K562 (cell line): ENCODE measurements around the gene RPTOR. TPM values are rescaled to one million over a fixed set of nuclear protein-coding genes. Genes with fewer than 3 reads are reported as not detected.

Source experiments
- ATAC-seq: fragments of 200-7000 bp; cut with Tn5 transposase; 3 replicates; pipeline ENCODE4 v1.9.1; 2020; ENCODE audit warnings: moderate library complexity
- BruUV-seq: library from RNA; stranded (reverse); fragments of 400-500 nt; replicated peaks from 2 replicates; lab custom pipeline; 2021; lab: Mats Ljungman, UMichigan
- CTCF ChIA-PET: fragments of 300-600 bp; formaldehyde crosslinking; extraction: SDS; loops from one replicate; lab custom pipeline; 2021; ENCODE audit warnings: low intra/inter-chr PET ratio; lab: Yijun Ruan, JAX
- POLR2A ChIA-PET: fragments of 300-600, 350-650 bp; sonication (Branson Sonifier 250); formaldehyde crosslinking; extraction: SDS; loops from one replicate; lab custom pipeline; 2021; ENCODE audit warnings: antibody characterized with exemption, inconsistent platforms; lab: Yijun Ruan, JAX
- DNase-seq, 4 experiments: peaks; one replicate each; pipeline versions ENCODE4 v3.0.0 to v3.0.0-alpha.2; 2011 to 2018; ENCODE audit warnings: low spot score in 3 of 4, mixed read lengths in 3 of 4; ENCODE audit errors: extremely low read depth in 1 of 4
- FAIRE-seq: peaks from 2 replicates; lab custom pipeline; 2011; peaks lifted over from hg19 to GRCh38; lab: Jason Lieb, UNC
- H2AFZ ChIP-seq: 2 replicates; pipeline ENCODE4 v1.6.0; 2011; ENCODE audit warnings: low read depth, low read length, control low read depth, inconsistent platforms
- H3K27ac ChIP-seq: fragments of 200-600 bp; 3 replicates; pipeline ENCODE4 v1.8.0; 2011; ENCODE audit warnings: low read depth, mild to moderate bottlenecking, control low read depth, inconsistent platforms, low read length, moderate library complexity, mixed read lengths; ENCODE audit errors: extremely low read depth
- H3K27me3 ChIP-seq, 2 experiments: fragments of 300-600 bp in 1 of 2; 2 replicates in 1 of 2; 3 replicates in 1 of 2; pipeline versions ENCODE4 v1.6.0 to v1.8.0; 2011; ENCODE audit warnings: inconsistent platforms in 2 of 2, low read length in 2 of 2, mild to moderate bottlenecking in 1 of 2, mixed read lengths in 1 of 2, moderate library complexity in 1 of 2; ENCODE audit not compliant: control insufficient read depth in 2 of 2, insufficient read depth in 2 of 2
- H3K36me3 ChIP-seq: fragments of 300-600 bp; 3 replicates; pipeline ENCODE4 v1.8.0; 2011; ENCODE audit warnings: mild to moderate bottlenecking, low read length, inconsistent platforms; ENCODE audit not compliant: control insufficient read depth, insufficient read depth
- H3K4me1 ChIP-seq, 2 experiments: fragments of 200-600 bp in 1 of 2; replicated peaks in 1 of 2; 2 replicates in 1 of 2; 3 replicates in 1 of 2; pipeline versions ENCODE4 v1.5.1 to v1.8.0; 2011; ENCODE audit warnings: inconsistent platforms in 2 of 2, low read length in 2 of 2, mild to moderate bottlenecking in 1 of 2, mixed read lengths in 1 of 2, moderate library complexity in 1 of 2; ENCODE audit not compliant: control insufficient read depth in 2 of 2, insufficient read depth in 2 of 2
- H3K4me2 ChIP-seq: 2 replicates; pipeline ENCODE4 v1.6.1; 2011; ENCODE audit warnings: low read length, control low read depth, inconsistent platforms, mixed read lengths; ENCODE audit not compliant: insufficient read depth
- H3K4me3 ChIP-seq: fragments of 200-600 bp; sonication (generic), shearing (Covaris generic); 2 replicates; pipeline ENCODE4 v1.5.1; 2016; ENCODE audit warnings: control low read depth, inconsistent platforms
- H3K79me2 ChIP-seq: fragments of 200-600 bp; 3 replicates; pipeline ENCODE4 v1.8.0; 2011; ENCODE audit warnings: low read length, inconsistent platforms; ENCODE audit not compliant: control insufficient read depth, insufficient read depth
- H3K9ac ChIP-seq, 2 experiments: 2 replicates each; pipeline versions ENCODE4 v1.6.0 to v1.6.1; 2011; ENCODE audit warnings: low read depth in 2 of 2, low read length in 2 of 2, control low read depth in 1 of 2, inconsistent platforms in 1 of 2, mild to moderate bottlenecking in 1 of 2, mixed read lengths in 1 of 2; ENCODE audit not compliant: insufficient read depth in 1 of 2
- H3K9me1 ChIP-seq: one replicate; pipeline ENCODE4 v1.6.0; 2011; ENCODE audit warnings: inconsistent platforms, mild to moderate bottlenecking, low read length, moderate library complexity; ENCODE audit not compliant: control insufficient read depth, insufficient read depth
- H3K9me3 ChIP-seq: replicated peaks from 2 replicates; pipeline ENCODE4 v1.5.1; 2011; ENCODE audit warnings: low read depth, low read length, inconsistent platforms; ENCODE audit not compliant: control insufficient read depth, insufficient read depth
- H4K20me1 ChIP-seq: replicated peaks from 2 replicates; pipeline ENCODE4 v1.6.1; 2011; ENCODE audit warnings: low read length, inconsistent platforms, mixed read lengths; ENCODE audit not compliant: control insufficient read depth, insufficient read depth
- HLTF ChIP-seq: fragments of 450-650 bp; IDR thresholded peaks from 2 replicates; pipeline ENCODE4 v1.6.1; 2016
- NFIC ChIP-seq: fragments of 450-650 bp; IDR thresholded peaks from 2 replicates; pipeline ENCODE4 v1.6.1; 2017; ENCODE audit warnings: mild to moderate bottlenecking, inconsistent platforms
- ZFP36 ChIP-seq: fragments of 150-350 bp; IDR thresholded peaks from 2 replicates; pipeline ENCODE4 v1.6.1; 2018; ENCODE audit warnings: low read length, low read depth; ENCODE audit not compliant: partially characterized antibody
- ZKSCAN8 ChIP-seq: fragments of 200-800 bp; sonication (Bioruptor generic); IDR thresholded peaks from 2 replicates; pipeline ENCODE4 v1.6.1; 2016; ENCODE audit warnings: missing genetic modification characterization, missing compliant biosample characterization
- ZNF12 ChIP-seq: sonication (generic); formaldehyde crosslinking; IDR thresholded peaks from 2 replicates; pipeline ENCODE4 v1.4.0; 2020; ENCODE audit warnings: mild to moderate bottlenecking, missing genetic modification reagents
- WGBS: fragments of 100-300 bp; shearing (Covaris generic); methylation state at CpG from one replicate; pipeline ENCODE4 v1.1.6; 2016; ENCODE audit warnings: low coverage, mixed read lengths; ENCODE audit not compliant: insufficient coverage; ENCODE audit errors: missing lambda C conversion rate; 5-methylcytosine and 5-hydroxymethylcytosine counted together
- in situ Hi-C: fragments of 300-500 bp; cut with MboI; formaldehyde crosslinking; loops from 4 replicates; pipeline ENCODE4 v1.15.0; 2018; ENCODE audit warnings: inconsistent platforms, mixed read lengths
- intact Hi-C: fragments of 100-400 bp; cut with micrococcal nuclease; formaldehyde crosslinking; loops from 2 replicates; pipeline ENCODE4 v1.14.2; 2022
- polyA plus RNA-seq, 8 experiments: library from polyadenylated mRNA; depleted of rRNA in 4 of 8; stranded (reverse) in 5 of 8; unstranded in 3 of 8; fragments of >200 nt; fragmentation: Nextera tagmentation in 2 of 8; fragmentation: Illumina TruSeq in 1 of 8; extraction: Ambion mirVana in 2 of 8; extraction: Trizol in 1 of 8; gene quantifications; 2 replicates each; pipeline versions ENCODE4 v1.2.1 to v1.2.3, GENCODE V29; 2011 to 2014; ENCODE audit warnings: inconsistent platforms in 1 of 8, missing spikeins in 1 of 8
- total RNA-seq, 7 experiments: library from RNA; depleted of rRNA in 6 of 7; stranded (reverse); fragments of >200 nt in 6 of 7; fragmentation: Illumina TruSeq in 2 of 7; extraction: Trizol in 2 of 7; gene quantifications; 2 replicates each; pipeline versions ENCODE4 v1.2.1 to v1.2.3, GENCODE V29; 2011 to 2021; ENCODE audit warnings: low replicate concordance in 1 of 7
- TF ChIP-seq, protein P1 (sequence below): fragments of 250-450 bp; sonication (Bioruptor Pico); IDR thresholded peaks from 2 replicates; pipeline ENCODE4 v1.4.0; 2020; ENCODE audit warnings: borderline replicate concordance
- TF ChIP-seq, protein P2 (sequence below): fragments of 450-650 bp; IDR thresholded peaks from 2 replicates; pipeline ENCODE4 v1.6.1; 2016; ENCODE audit warnings: antibody characterized with exemption
- TF ChIP-seq, protein P3 (sequence below), 2 experiments: fragments of 150-350 bp in 1 of 2; IDR thresholded peaks; 2 replicates each; pipeline ENCODE4 v1.6.1; 2012 to 2016; ENCODE audit warnings: low read depth in 2 of 2, low read length in 2 of 2, mild to moderate bottlenecking in 1 of 2, moderate library complexity in 1 of 2
- TF ChIP-seq, protein P4 (sequence below): fragments of 250-450 bp; sonication (Bioruptor Pico); IDR thresholded peaks from 2 replicates; pipeline ENCODE4 v1.8.0; 2021; ENCODE audit warnings: moderate library complexity, mild to moderate bottlenecking, inconsistent platforms
- TF ChIP-seq, protein P5 (sequence below): fragments of 450-650 bp; formaldehyde crosslinking; IDR thresholded peaks from 2 replicates; pipeline ENCODE4 v1.4.0; 2022; ENCODE audit warnings: missing genetic modification characterization
- TF ChIP-seq, protein P6 (sequence below): fragments of 150-350 bp; IDR thresholded peaks from 2 replicates; pipeline ENCODE4 v1.6.1; 2014; ENCODE audit warnings: low read depth, mild to moderate bottlenecking, low read length, borderline replicate concordance

RPTOR gene
- total and polyA plus RNA-seq, 9 of the 15 experiments (the other 6 are each of a cell fraction or from before 2014, with no cell fraction given): 0.24 to 54.1 (median 10.2) TPM

DNA sequence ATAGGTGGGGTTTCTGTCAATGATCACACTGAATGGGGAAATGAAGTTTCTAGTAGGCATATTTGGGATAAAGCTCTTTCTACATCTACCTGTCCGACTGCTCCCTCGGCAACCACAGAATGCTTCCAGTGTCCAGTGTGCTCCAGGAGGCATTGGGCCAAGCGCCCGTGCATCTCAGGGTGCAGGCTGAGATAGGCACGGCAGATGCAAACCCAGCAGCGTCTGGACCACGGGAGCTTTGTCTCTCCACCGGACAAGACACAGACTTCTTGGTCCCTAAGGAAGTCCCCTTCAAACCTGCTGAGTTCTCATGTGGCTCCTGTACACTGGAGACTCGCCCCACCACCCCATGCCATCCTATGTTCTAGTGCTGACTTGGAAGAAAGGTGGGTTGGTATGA lies 202.8 kb downstream of the RPTOR start:
- no peak for DNase-seq
- FAIRE-seq: no peak
- no peaks in the 10 kb centered on the region for H3K27me3 ChIP-seq
- no peaks in the 10 kb centered on the region for H3K4me1 ChIP-seq
- no peak overlapping the region for H2AFZ ChIP-seq
- 84% methylated on average over 9 of the region's 9 CpGs for WGBS
- H3K79me2 ChIP-seq: no peaks in the 10 kb centered on the region
- peaks cover 9% of the 10 kb centered on the region; the same call in 2 of the 3 replicates for H3K36me3 ChIP-seq
- no peaks in the 10 kb centered on the region for H3K9me1 ChIP-seq
- no peak overlapping the region for H3K27ac ChIP-seq
- H3K4me3 ChIP-seq: no peak overlapping the region
- BruUV-seq: no TSS peak
- in situ Hi-C loops: no loop called here
- no peak overlapping the region for H3K4me2 ChIP-seq
- POLR2A ChIA-PET: no interaction called here
- H3K9ac ChIP-seq: no peak overlapping the region
- no peak for ATAC-seq
- CTCF ChIA-PET: no interaction called here
- 0 out of 2 replicates have a peak, but pooled peaks cover 2% of the 10 kb centered on the region for H3K9me3 ChIP-seq
- intact Hi-C loops: no loop called here
- H4K20me1 ChIP-seq: no peaks in the 10 kb centered on the region
- TF ChIP-seq ZKSCAN8 (CRISPR knock-in tag) (no peak), NFIC (no peak), ZNF12 (CRISPR knock-in tag) (no peak), ZFP36 (no peak), HLTF (no peak)
- TF ChIP-seq, protein P1, sequence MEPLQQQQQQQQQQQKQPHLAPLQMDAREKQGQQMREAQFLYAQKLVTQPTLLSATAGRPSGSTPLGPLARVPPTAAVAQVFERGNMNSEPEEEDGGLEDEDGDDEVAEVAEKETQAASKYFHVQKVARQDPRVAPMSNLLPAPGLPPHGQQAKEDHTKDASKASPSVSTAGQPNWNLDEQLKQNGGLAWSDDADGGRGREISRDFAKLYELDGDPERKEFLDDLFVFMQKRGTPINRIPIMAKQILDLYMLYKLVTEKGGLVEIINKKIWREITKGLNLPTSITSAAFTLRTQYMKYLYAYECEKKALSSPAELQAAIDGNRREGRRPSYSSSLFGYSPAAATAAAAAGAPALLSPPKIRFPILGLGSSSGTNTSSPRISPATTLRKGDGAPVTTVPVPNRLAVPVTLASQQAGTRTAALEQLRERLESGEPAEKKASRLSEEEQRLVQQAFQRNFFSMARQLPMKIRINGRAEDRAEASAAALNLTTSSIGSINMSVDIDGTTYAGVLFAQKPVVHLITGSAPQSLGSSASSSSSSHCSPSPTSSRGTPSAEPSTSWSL: no peak
- TF ChIP-seq, protein P2, sequence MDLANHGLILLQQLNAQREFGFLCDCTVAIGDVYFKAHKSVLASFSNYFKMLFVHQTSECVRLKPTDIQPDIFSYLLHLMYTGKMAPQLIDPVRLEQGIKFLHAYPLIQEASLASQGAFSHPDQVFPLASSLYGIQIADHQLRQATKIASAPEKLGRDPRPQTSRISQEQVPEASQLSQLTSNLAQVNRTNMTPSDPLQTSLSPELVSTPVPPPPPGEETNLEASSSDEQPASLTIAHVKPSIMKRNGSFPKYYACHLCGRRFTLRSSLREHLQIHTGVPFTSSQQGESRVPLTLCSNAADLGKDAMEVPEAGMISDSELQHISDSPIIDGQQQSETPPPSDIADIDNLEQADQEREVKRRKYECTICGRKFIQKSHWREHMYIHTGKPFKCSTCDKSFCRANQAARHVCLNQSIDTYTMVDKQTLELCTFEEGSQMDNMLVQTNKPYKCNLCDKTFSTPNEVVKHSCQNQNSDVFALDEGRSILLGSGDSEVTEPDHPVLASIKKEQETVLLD: no peak
- TF ChIP-seq, protein P3, sequence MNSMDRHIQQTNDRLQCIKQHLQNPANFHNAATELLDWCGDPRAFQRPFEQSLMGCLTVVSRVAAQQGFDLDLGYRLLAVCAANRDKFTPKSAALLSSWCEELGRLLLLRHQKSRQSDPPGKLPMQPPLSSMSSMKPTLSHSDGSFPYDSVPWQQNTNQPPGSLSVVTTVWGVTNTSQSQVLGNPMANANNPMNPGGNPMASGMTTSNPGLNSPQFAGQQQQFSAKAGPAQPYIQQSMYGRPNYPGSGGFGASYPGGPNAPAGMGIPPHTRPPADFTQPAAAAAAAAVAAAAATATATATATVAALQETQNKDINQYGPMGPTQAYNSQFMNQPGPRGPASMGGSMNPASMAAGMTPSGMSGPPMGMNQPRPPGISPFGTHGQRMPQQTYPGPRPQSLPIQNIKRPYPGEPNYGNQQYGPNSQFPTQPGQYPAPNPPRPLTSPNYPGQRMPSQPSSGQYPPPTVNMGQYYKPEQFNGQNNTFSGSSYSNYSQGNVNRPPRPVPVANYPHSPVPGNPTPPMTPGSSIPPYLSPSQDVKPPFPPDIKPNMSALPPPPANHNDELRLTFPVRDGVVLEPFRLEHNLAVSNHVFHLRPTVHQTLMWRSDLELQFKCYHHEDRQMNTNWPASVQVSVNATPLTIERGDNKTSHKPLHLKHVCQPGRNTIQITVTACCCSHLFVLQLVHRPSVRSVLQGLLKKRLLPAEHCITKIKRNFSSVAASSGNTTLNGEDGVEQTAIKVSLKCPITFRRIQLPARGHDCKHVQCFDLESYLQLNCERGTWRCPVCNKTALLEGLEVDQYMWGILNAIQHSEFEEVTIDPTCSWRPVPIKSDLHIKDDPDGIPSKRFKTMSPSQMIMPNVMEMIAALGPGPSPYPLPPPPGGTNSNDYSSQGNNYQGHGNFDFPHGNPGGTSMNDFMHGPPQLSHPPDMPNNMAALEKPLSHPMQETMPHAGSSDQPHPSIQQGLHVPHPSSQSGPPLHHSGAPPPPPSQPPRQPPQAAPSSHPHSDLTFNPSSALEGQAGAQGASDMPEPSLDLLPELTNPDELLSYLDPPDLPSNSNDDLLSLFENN (IDR thresholded peaks at IDR 0.05; ENCODE audit: low read depth in 2 of 2, low read length in 2 of 2): no peak
- TF ChIP-seq, protein P4, sequence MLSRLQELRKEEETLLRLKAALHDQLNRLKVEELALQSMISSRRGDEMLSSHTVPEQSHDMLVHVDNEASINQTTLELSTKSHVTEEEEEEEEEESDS (CRISPR knock-in tag): no peak
- TF ChIP-seq, protein P5, sequence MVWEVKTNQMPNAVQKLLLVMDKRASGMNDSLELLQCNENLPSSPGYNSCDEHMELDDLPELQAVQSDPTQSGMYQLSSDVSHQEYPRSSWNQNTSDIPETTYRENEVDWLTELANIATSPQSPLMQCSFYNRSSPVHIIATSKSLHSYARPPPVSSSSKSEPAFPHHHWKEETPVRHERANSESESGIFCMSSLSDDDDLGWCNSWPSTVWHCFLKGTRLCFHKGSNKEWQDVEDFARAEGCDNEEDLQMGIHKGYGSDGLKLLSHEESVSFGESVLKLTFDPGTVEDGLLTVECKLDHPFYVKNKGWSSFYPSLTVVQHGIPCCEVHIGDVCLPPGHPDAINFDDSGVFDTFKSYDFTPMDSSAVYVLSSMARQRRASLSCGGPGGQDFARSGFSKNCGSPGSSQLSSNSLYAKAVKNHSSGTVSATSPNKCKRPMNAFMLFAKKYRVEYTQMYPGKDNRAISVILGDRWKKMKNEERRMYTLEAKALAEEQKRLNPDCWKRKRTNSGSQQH: no peak
- TF ChIP-seq, protein P6, sequence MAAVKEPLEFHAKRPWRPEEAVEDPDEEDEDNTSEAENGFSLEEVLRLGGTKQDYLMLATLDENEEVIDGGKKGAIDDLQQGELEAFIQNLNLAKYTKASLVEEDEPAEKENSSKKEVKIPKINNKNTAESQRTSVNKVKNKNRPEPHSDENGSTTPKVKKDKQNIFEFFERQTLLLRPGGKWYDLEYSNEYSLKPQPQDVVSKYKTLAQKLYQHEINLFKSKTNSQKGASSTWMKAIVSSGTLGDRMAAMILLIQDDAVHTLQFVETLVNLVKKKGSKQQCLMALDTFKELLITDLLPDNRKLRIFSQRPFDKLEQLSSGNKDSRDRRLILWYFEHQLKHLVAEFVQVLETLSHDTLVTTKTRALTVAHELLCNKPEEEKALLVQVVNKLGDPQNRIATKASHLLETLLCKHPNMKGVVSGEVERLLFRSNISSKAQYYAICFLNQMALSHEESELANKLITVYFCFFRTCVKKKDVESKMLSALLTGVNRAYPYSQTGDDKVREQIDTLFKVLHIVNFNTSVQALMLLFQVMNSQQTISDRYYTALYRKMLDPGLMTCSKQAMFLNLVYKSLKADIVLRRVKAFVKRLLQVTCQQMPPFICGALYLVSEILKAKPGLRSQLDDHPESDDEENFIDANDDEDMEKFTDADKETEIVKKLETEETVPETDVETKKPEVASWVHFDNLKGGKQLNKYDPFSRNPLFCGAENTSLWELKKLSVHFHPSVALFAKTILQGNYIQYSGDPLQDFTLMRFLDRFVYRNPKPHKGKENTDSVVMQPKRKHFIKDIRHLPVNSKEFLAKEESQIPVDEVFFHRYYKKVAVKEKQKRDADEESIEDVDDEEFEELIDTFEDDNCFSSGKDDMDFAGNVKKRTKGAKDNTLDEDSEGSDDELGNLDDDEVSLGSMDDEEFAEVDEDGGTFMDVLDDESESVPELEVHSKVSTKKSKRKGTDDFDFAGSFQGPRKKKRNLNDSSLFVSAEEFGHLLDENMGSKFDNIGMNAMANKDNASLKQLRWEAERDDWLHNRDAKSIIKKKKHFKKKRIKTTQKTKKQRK: no peak
